GOT3 (cell line): ENCODE results near the gene RGS9.

Source experiments
- DNase-seq: peaks from one replicate; lab custom pipeline; 2025; ENCODE audit warnings: mixed read lengths; lab: John Stamatoyannopoulos, UW

The RGS9 gene

DNA sequence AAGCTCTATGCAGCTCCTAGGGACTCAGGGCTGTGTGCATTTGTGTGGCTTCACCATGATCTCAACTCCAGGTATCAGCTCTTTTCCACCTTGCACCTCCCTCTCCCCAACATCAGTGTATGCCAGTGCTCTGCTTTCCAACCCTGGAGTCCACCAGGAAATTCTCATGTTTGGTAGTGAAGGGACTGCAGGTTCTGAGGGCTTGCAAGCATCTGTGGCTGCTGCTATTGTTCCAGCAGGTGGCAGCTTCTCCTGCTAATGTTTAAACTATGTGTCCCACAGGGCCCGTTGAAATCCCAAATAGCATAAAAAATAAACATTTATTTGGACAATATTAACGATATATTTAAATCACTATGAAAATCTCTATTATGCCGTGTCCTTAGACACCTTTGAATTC, 82.0 kb downstream of the RGS9 start:
- DNase-seq = no peak

DNA sequence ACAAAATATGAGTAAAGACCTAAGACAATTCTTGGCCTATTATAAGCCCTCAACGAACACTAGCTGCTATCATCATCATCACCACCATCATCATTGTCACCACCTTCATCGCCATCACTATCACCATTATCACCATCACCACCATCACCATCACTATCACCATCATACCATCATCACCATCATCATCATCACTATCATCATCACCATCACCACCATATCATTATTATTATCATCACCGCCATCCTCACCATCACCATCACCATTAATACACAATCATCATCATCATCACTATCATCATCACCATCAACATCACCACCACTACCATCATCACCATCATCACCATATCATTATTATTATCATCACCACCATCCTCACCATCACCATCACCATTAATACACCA, 82.5 kb downstream of the RGS9 start:
- no peak for DNase-seq

DNA sequence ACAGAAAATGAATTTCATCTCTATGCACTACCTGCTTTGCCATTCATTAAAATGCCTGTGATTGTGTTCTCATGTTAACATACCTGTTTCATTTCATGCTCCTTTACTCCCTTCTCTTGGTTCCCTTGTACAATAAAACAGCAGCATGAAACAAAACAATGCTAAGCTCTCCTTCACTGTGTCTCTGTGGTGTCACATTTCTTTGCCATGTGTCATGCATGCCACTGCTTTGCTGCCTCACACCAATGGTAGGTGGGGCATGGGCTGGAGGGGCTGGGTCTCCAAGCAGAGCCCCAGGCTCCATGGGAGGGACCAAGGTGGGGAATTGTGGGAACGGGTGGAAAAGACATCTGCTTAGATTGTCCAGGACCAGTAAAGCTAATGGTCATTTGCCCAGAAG, 83.6 kb downstream of the RGS9 start:
- no peak for DNase-seq

DNA sequence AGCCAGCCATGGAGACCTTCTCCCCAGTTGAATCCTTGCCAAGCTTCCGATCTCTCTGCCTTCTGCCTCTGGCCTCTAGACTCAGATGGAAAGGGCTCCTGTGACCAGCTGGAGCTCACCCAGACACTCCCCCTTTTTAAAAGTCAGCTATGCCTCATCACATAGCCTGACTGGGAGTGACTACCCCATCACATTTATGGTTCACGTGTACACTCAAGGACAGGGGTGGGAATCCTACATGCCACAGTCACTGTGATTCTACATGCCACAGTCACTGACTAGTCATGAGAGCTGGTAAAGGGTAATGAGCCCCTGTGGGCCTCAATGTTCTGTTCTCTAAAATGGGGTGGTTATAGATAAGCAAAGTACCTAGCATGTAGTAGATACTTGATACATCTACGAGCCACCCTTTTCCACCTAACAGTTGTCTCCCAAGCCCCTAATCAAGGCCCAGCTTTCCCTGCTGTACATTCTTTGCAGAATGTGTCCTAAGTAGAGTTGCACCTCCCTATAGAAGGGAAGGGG, 85.1 kb downstream of the RGS9 start:
- DNase-seq = no peak

DNA sequence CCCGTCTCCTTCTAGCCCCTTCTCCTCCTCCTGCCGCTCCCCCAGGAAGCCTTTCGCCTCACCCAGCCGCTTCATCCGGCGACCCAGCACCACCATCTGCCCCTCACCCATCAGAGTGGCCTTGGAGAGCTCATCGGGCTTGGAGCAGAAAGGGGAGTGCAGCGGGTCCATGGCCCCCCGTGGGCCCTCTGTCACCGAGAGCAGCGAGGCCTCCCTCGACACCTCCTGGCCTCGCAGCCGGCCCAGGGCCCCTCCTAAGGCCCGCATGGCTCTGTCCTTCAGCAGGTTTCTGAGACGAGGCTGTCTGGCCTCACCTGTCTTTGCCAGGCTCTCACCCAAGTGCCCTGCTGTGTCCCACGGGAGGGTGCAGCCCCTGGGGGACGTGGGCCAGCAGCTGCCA, 87.9 kb downstream of the RGS9 start:
- no peak for DNase-seq

DNA sequence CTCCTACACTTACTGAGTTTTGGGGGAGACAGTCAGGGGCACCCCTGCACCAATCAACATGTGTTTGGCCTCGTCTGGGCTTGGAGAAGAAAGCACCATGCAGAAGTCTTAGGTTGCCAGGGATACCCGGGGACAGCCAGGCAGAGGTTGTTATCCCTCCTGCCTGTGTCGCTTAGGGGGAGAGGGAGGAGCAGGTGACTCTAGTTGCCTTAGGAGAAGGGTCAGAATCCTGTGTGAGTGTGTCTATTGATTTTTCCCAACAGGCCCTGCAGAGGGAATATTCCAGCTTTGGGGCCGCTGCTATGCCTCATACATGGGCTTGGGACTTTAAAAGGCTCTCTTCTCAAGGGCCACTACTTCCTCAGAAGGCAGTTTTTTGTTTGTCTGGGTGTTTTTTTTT, 89.1 kb downstream of the RGS9 start:
- no peak for DNase-seq

DNA sequence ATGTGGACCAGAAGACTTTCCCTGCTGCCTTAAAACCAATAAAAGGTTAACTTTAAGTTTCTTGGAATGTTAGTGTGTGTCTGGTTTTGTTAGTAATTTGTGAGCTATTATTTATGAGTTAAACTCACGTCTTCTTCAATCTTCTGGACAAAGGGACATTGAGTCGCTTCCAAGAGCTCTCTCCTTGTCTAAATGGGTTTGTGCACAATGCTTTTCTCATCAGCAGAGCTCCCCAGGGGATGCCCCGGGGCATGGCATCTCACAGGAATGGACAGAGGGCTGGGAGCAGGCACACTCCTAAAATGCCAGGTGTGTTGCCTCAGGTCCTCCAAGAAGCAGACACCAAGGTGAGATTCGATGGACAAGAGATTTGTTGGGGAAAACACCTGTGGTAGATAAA, 90.5 kb downstream of the RGS9 start:
- DNase-seq = no peak

DNA sequence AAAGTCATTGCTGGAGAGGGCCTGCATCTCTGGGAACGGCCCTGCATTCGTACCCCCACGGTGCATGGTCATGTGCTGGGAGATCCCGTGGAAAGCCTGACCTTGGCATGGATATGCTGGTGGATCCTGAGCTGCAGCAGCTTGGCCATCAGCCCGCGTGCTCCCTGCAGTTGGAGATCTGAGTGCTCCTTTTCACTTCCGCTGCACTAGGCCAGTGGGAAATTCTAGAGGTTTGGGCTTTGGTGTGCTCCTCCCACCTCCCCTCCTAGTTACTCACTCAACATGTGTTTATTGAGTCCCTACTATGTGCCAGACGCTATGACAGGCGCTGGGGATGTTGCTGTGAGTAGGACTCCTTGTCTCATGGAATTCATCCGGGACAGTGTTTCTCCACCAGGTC, 91.1 kb downstream of the RGS9 start:
- no peak for DNase-seq

DNA sequence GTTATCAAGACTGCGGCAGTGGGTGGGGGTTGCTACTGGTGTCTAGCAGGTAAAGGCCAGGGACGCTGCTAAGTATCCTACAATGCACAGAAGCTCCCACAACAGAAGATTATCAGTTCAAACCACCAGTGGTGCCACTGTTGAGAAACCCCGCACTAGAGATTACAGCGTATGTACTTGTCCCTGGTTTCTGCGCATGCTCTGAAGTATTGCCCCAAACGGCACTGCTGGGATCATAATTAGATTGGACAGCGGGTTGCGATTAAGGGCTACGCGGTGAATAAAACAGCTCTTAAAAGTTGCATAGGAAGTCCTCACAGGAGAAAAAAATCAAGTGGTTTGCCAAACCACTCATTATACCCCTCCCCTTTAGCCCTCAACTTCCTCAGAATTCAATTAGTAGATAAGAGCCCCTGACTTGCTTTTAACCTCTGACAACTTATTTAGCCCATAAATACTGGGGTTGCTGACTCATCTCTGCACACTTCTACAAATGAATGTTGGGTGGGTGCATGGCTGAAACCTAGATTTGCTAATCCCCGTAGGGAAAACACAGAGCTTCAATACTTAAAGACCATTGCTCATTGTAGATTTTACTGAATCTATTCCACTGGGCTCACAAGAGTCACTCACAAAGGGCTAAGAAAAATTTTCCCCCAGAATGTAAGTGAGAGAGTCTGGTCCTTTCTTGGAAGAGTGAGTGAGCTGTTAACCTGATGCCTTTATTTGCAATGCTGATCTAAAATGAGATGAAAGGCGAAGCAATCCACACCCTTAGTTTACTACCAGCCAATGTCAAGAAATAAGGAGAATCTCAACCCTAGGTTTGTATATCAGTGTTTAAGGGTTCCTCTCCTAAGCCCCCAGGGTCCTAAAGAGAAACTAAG, 91.8 kb downstream of the RGS9 start:
- DNase-seq = no peak

DNA sequence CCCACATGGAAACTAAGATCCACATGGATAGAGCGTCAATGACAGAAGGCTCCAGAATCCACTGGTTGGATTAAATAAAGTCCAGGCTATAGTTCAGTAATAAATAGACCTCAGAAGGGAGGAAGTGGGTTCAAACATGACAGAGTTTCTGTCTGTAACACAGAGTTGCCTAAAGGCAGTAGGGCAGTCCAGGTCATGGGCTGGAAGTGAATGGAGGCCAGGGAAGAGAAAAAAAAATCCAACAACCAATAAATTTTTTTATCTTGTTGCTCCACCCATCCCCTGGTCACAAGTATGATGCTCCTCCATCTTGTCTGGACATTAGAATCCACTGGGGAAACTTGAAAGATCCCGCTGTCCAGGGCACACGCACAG, 92.4 kb downstream of the RGS9 start:
- DNase-seq = no peak

DNA sequence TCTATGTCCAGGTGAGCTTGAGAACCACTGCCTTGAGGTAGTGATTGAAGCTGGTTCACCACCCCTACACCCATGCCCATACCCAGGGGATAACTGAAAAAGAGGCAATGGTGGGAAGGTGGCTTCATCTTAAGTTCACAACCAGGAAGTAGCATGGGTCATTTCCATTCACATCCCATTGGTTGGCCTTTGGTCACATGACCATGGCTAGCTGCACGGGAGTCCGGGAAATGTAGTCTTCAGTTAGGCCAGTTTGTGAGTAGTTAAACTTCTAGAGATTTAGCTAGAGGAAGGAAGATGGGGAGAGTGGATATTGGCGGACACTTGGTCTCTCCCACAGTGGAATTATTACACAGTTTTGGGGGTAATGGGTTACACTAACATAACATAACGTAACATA, 92.9 kb downstream of the RGS9 start:
- DNase-seq = no peak

DNA sequence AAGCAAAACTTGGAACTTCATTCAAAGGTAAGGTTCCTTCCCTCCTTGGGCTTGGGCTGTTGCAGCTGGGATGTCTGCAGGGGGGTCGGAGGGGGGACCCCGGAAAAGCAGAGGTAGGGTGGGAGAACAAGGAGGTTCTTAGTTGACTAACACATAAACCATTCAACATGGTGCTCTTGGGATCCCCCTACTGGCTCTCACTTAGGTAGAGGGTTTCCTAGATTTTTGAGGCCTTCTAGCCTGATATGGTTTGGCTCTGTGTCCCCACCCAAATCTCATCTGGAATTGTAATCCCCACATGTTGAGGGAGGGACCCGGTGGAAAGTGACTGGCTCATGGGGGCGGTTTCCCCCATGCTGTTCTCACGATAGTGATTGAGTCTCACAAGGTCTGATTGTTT, 93.9 kb downstream of the RGS9 start:
- no peak for DNase-seq

DNA sequence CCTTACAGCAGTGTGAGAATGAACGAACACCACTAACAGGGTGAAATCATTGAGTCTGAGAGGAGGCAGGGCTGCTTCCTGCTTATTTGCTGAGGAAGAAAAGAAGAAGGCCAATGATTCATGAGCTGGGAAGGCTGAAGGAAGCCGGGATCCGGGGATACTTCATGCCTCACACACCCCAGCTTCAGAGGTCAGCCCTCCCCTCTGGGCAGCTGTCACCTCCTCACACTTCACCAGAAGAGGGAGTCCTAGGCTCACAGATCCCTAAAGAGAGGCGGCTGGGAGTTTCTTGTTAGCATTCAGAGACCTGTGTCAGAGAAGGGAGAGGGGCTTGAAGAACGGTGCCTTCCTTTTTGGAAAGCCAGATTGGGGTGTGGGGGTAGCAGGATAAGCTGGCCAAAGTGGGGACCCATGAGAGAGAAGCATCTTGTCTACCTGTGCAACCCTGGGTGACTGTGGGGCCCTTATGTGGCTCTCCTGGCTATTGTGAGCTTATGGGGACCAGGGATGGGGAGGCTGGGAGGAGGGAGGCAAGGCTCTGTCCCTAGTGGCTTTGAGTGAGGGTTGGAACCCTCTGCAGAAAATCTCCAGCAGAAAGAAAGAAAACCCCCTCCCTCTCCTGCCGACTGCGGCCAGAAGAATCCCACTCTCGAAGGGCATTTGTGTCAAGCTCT, 94.6 kb downstream of the RGS9 start:
- no peak for DNase-seq

DNA sequence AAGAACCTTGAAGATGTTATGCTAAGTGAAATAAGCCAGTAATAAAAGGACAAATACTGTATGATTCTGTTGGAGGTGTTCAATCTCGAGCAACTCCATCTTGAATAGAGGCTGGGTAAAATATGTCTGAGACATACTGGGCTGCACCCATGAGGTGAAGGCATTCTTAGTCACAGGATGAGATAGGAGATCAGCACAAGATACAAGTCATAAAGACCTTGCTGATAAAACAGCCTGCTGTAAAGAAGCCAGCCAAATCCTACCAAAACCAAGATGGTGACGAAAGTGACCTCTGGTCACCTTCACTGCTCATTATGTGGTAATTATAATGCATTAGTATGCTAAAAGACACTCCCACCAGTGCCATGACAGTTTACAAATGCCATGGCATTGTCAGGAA, 98.1 kb downstream of the RGS9 start:
- no peak for DNase-seq

DNA sequence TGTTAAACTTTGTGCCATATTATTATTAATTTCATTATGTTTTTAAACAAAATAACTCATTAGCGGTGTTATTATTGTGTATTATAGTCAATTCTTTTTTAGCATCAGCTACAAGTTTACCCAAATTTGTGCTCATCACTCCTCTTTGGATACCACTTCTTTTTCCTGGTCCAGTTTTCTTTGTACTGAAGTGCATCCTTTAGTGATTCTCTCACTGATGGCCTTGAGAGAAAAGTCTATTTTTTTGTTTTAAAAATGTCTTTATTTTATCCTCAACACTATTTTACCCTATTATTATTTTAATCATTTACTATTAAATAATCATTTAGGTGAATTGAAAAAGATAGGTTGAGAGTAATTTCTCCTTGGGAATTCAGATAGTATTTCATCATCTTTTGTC, 99.2 kb downstream of the RGS9 start:
- no peak for DNase-seq

DNA sequence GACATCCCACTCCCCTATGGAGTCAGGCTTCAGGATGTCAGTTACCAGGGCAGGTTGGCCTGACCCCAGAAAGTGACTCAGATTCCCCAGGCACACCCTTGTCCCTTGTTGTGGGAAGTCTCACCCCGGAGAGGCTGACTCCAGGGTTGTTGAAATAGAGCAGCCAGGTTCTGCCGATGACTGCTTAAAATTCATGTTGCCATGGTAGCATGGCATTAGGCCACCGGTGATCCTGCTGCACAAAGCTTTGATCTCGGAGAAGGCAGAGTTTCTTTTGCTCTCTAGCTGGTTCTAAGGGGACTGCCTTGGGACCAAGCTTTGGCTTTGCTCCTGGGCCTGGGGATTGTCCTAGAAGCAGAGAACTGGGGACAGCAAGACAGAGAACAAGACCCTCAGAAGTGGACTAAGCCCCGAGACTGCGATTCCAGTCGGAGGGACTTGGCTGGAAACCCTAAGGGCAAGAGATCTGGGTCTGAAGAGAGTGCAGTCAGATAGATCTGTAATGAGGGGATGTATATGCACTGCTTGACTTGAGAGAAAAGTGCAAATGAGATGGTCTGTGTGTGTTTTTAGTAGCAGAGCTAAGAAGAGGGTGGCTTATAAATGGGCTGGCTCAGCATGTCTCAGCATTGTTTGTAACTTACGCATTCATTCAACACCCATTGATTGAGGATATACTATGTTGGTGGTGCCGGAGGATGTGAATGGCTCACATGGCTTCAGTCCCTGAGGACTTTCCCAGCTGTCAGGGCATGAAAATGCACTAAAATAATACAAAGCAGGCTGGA, 106.9 kb downstream of the RGS9 start:
- no peak for DNase-seq

DNA sequence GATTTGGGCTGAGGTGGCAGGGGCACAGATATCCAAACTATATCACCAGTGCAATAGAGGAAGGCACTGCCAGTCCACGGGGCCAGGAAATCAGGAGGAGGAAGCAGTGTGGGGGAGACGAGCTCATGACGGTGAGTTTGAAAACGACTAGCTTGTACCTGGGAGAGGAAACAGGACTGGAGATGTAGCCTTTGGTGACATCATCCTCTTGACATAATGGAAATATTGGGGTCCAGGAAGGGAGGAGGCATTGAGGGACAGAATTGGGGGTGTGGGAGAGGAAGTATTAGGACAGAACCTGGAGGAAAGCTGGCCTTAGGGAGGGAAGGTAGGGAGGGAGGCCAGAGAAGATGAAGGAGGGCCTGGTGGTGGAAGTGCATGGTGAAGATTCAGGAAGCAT, 109.1 kb downstream of the RGS9 start:
- DNase-seq = no peak

DNA sequence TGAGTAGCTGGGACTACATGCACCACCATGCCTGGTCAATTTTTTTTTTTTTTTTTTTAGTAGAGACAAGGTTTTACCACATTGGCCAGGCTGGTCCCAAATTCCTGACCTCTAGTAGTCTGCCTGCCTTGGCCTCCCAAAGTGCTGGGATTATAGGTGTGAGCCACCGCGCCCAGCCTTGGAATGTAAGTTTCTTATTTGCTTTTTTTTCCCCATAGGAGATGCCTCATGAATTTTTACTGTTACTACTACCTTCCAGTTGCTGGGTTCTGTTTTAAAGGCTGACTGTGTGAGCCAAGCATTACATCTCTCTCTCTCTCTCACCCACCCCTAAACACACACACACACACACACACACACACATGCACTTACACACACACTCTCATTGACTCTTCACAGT, 112.6 kb downstream of the RGS9 start:
- no peak for DNase-seq

DNA sequence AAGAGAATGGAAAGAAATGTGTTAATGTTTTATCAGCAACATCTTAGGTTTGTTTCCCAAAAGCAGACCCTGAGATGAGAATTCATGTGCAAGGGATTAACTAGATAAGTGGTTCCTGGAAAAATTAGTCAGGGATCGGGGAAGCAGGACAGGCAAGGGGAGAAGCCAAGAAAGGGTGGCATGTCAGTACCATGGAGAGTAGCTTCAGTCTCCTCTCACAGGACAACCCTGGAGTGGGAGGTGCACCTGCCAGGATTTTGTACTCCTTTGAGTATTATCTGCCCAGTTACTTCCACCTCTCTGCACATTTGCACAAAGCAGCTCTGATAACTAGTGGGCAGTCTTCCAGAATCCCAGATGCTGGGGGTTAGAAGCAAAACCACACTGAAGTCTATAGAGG, 117.0 kb downstream of the RGS9 start:
- no peak for DNase-seq

DNA sequence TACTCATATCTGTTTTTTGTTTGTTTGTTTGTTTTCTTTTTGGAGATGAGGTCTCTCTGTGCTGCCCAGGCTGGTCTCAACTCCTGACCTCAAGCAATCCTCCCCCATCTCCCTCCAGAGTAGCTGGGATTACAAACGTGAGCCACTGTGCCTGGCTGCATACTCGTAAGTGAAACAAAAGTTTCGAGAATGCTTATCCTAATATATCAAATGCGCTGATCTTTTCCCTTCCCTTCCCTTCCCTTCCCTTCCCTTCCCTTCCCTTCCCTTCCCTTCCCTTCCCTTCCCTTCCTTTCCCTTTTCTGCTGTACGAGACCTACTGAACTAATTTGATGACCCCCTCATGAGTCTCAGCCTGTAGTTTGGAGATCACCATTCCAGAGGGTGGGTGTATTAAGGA, 122.1 kb downstream of the RGS9 start:
- no peak for DNase-seq

DNA sequence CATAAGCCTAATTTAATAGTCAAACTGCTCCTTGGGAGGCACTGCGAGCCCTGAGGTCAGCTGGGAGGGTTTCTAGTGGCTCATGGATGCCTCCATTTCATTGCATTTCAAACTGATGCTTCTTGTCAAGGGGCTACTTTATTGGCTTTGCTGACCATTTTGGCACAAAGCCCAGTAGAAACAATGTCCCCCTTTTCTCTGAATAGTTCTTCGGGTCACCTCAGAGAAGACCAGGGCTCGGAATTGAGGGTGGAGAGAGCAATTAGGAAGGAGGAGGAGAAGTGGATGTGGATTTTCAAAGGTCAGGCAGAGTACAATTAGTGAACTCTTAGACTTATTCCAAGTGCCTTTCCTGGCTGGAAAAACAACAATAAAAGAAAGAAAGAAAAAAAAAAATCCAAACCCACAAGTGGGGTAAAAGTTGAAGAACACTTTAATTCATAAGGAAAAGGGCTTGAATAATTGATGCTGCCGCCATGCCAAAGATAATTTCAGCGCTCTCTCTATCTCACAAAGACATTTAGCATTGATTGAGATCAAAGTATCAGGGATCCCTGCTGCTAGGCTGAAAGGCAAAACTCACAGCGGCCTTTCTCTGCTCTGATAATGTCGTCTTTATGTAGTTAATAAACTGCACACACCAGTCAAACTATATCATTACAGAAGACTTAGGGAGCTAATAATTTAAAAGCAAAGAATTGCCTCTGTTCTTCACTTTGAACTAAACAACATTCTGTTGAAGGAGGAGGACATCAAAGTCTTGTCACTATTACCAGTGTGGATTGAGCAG, 122.7 kb downstream of the RGS9 start:
- no peak for DNase-seq

DNA sequence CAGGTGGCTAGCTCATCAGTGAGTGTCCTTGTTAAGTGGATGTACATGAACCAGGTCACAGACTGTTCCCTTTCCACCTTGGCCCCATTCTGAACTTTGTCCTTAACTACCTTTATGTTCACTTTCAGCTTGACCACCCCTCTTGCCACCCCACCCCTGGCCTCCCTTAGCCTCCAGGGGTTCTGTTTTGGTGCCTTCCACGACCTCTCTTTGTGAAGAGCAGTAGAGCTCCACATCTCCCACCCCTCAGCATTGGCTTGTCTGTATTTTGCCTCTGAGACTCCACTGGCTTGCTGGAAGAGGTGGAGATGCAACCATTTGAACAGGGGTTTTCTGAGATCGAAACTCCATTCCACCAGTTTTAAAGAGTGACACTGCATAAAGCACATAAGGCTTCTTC, 123.5 kb downstream of the RGS9 start:
- no peak for DNase-seq
